ENCODE measurements around the gene SLC25A36.

SLC25A36 gene, protein sequence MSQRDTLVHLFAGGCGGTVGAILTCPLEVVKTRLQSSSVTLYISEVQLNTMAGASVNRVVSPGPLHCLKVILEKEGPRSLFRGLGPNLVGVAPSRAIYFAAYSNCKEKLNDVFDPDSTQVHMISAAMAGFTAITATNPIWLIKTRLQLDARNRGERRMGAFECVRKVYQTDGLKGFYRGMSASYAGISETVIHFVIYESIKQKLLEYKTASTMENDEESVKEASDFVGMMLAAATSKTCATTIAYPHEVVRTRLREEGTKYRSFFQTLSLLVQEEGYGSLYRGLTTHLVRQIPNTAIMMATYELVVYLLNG

GRCh38 chr3:140941434-140942220 lies at the start of gene SLC25A36:
TSS of gene SLC25A36 (plus strand) at chr3:140941836. CDS start at chr3:140942055, 219 bp downstream.
- Histone ChIP-seq H3K9me3 (ENCODE audit: control insufficient read depth, insufficient read depth, low read depth, low read length) (no peaks in the 10 kb centered on the region), H3K9ac (ENCODE audit: low read length) (peak within 1 kb of the TSS; percentile 97), H3K4me3 (ENCODE audit: low read depth, low read length) (peak within 1 kb of the TSS; percentile 96), H3K27ac (ENCODE audit: low read depth, low read length) (peak within 1 kb of the TSS; percentile 98), H3K27me3 (ENCODE audit: control insufficient read depth, insufficient read depth, low read length) (no peaks in the 10 kb centered on the region), H3K36me3 (ENCODE audit: control insufficient read depth, insufficient read depth, low read length) (0 out of 2 replicates have a peak, but pooled peaks cover 1% of the 10 kb centered on the region), H3K4me1 (ENCODE audit: control insufficient read depth, insufficient read depth, low read length) (peaks cover 5% of the 10 kb centered on the region)

GRCh38 chr3:140896997-140897396 lies 44.6 kb upstream of the SLC25A36 start:
- no peaks in the 10 kb centered on the region for H3K4me1 ChIP-seq (ENCODE audit: control insufficient read depth, insufficient read depth, low read length)
- no peaks in the 10 kb centered on the region for H3K36me3 ChIP-seq (ENCODE audit: control insufficient read depth, insufficient read depth, low read length)
- H3K27ac ChIP-seq (ENCODE audit: low read depth, low read length): no peak overlapping the region
- no peak overlapping the region for H3K9ac ChIP-seq (ENCODE audit: low read length)
- H3K4me3 ChIP-seq (ENCODE audit: low read depth, low read length): no peak overlapping the region
- H3K27me3 ChIP-seq (ENCODE audit: control insufficient read depth, insufficient read depth, low read length): no peaks in the 10 kb centered on the region
- no peaks in the 10 kb centered on the region for H3K9me3 ChIP-seq (ENCODE audit: control insufficient read depth, insufficient read depth, low read depth, low read length)

DNA sequence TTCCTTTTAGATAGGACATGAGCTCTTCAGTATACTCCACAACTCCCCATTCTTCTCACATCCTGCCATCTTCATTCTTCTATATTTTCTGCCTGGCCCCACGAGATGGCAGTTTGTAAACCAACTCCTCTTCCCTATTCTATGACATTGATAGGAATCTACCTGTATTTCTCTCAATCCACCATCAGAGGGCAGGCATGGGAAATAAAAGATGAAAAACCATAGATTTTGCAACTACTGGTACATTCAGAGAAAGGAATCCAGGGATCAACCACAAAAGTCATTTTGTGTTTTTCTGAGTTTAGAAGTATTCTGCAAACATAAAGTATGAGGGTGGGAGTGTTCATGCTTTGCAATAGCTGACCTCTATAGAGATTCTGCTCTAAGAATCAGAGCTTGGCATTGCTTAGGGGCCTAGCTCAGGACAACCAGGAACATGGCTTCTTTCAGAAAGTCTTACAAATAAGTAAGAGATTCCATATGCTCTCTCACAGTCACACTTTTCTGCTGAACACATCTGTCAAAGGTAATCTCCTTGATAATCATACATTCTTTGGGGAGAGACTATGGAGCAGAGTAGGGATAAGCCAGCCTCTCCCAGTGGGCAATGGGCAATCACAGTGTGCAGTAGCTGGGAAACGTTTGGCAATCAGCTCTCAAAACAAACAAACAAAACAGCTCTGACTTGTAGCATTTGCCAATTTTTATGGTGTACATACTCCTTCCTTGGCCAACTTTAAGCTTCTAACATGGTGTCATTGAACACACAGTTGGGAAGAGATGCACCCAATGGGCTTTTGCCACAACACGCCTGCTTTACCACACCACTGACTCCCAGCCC lies 43.1 kb upstream of the SLC25A36 start:
- Histone ChIP-seq H3K27me3 (ENCODE audit: control insufficient read depth, insufficient read depth, low read length) (no peaks in the 10 kb centered on the region), H3K9ac (ENCODE audit: low read length) (no peak overlapping the region), H3K9me3 (ENCODE audit: control insufficient read depth, insufficient read depth, low read depth, low read length) (no peaks in the 10 kb centered on the region), H3K4me3 (ENCODE audit: low read depth, low read length) (no peak overlapping the region), H3K4me1 (ENCODE audit: control insufficient read depth, insufficient read depth, low read length) (no peaks in the 10 kb centered on the region), H3K36me3 (ENCODE audit: control insufficient read depth, insufficient read depth, low read length) (no peaks in the 10 kb centered on the region), H3K27ac (ENCODE audit: low read depth, low read length) (no peak overlapping the region)

DNA sequence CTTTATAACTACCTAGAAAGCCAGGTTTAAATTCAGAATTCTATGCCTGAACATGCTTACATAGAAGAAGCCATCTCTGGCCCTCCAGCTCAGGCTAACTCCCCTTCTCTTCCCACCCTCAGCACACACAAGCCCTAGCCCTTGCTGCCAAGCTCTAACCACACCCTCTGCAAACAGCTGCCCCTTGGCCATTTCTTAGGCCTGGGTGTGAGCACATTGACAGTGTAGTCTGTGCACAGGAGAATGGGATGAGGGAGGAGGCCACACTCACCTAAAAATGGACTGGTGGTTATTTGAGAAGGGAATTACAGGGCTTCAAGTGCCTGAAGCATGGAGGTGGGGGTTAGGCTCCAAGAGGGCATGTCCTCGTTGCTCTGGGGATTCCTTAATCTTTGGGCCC lies 42.3 kb upstream of the SLC25A36 start:
- Histone ChIP-seq H3K4me3 (ENCODE audit: low read depth, low read length) (no peak overlapping the region), H3K4me1 (ENCODE audit: control insufficient read depth, insufficient read depth, low read length) (no peaks in the 10 kb centered on the region), H3K27ac (ENCODE audit: low read depth, low read length) (no peak overlapping the region), H3K9me3 (ENCODE audit: control insufficient read depth, insufficient read depth, low read depth, low read length) (no peaks in the 10 kb centered on the region), H3K27me3 (ENCODE audit: control insufficient read depth, insufficient read depth, low read length) (no peaks in the 10 kb centered on the region), H3K36me3 (ENCODE audit: control insufficient read depth, insufficient read depth, low read length) (no peaks in the 10 kb centered on the region), H3K9ac (ENCODE audit: low read length) (no peak overlapping the region)

DNA sequence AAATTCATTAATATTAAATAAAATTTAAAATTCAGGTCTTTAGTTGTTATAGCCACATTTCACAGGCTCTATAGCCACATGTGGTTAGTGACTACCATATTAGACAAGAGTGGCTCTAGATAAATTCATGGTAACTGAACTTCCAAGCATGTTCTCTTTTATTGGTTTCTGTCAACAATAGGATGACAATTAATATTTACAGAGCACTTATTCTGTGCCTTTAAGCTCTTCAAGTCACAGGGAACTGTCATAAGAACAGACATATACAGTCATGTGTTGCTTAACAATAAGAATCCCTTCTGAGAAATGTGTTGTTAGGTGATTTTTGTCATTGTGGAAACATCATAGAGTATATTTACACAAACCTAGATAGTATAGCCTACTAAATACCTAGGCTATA lies 38.8 kb upstream of the SLC25A36 start:
- no peaks in the 10 kb centered on the region for H3K9me3 ChIP-seq (ENCODE audit: control insufficient read depth, insufficient read depth, low read depth, low read length)
- H3K4me3 ChIP-seq (ENCODE audit: low read depth, low read length): no peak overlapping the region
- H3K4me1 ChIP-seq (ENCODE audit: control insufficient read depth, insufficient read depth, low read length): no peaks in the 10 kb centered on the region
- H3K36me3 ChIP-seq (ENCODE audit: control insufficient read depth, insufficient read depth, low read length): no peaks in the 10 kb centered on the region
- H3K27ac ChIP-seq (ENCODE audit: low read depth, low read length): no peak overlapping the region
- H3K27me3 ChIP-seq (ENCODE audit: control insufficient read depth, insufficient read depth, low read length): no peaks in the 10 kb centered on the region
- no peak overlapping the region for H3K9ac ChIP-seq (ENCODE audit: low read length)

DNA sequence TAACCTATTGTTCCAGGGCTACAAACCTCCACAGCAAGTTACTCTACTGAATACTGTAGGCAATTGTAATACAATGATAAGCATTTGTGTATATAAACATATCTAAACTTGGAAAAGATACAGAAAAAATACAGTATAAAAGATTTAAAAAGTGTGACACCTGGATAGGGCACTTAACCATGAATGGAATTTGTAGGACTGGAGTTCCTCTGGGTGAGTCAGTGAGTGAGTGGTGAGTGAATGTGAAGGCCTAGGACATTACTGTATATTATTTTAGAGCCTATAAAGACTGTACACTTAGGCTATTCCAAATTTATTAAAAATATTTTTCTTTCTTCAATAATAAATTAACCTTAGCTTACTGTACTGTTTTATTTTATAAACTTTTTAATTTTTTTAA lies 38.4 kb upstream of the SLC25A36 start:
- H3K36me3 ChIP-seq (ENCODE audit: control insufficient read depth, insufficient read depth, low read length): no peaks in the 10 kb centered on the region
- no peak overlapping the region for H3K27ac ChIP-seq (ENCODE audit: low read depth, low read length)
- no peaks in the 10 kb centered on the region for H3K9me3 ChIP-seq (ENCODE audit: control insufficient read depth, insufficient read depth, low read depth, low read length)
- no peak overlapping the region for H3K4me3 ChIP-seq (ENCODE audit: low read depth, low read length)
- H3K9ac ChIP-seq (ENCODE audit: low read length): no peak overlapping the region
- H3K27me3 ChIP-seq (ENCODE audit: control insufficient read depth, insufficient read depth, low read length): no peaks in the 10 kb centered on the region
- no peaks in the 10 kb centered on the region for H3K4me1 ChIP-seq (ENCODE audit: control insufficient read depth, insufficient read depth, low read length)

GRCh38 chr3:140904521-140904920 lies 37.1 kb upstream of the SLC25A36 start:
- Histone ChIP-seq H3K9ac (ENCODE audit: low read length) (no peak overlapping the region), H3K36me3 (ENCODE audit: control insufficient read depth, insufficient read depth, low read length) (no peaks in the 10 kb centered on the region), H3K4me1 (ENCODE audit: control insufficient read depth, insufficient read depth, low read length) (no peaks in the 10 kb centered on the region), H3K9me3 (ENCODE audit: control insufficient read depth, insufficient read depth, low read depth, low read length) (no peaks in the 10 kb centered on the region), H3K4me3 (ENCODE audit: low read depth, low read length) (no peak overlapping the region), H3K27me3 (ENCODE audit: control insufficient read depth, insufficient read depth, low read length) (no peaks in the 10 kb centered on the region), H3K27ac (ENCODE audit: low read depth, low read length) (no peak overlapping the region)

DNA sequence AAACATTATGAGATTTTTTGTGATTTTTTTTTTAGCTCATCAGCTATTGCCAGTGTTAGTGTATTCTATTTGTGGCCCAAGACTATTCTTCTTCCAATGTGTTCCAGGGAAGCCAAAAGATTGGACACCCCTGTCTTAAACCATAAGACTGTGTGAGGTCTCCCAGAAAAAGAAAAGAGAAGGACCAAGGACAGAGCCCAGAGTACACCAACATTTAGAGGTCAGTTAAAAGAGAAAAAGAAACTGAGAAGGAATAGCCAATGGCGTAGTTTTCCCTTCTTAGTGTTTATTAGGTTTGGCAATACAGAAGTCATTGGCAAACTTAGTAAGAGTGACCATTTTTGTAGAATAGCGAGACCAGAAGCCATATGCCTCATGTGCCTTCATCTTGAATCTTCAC lies 36.1 kb upstream of the SLC25A36 start:
- no peak overlapping the region for H3K27ac ChIP-seq (ENCODE audit: low read depth, low read length)
- no peak overlapping the region for H3K4me3 ChIP-seq (ENCODE audit: low read depth, low read length)
- H3K4me1 ChIP-seq (ENCODE audit: control insufficient read depth, insufficient read depth, low read length): no peaks in the 10 kb centered on the region
- H3K9me3 ChIP-seq (ENCODE audit: control insufficient read depth, insufficient read depth, low read depth, low read length): no peaks in the 10 kb centered on the region
- H3K27me3 ChIP-seq (ENCODE audit: control insufficient read depth, insufficient read depth, low read length): no peaks in the 10 kb centered on the region
- no peaks in the 10 kb centered on the region for H3K36me3 ChIP-seq (ENCODE audit: control insufficient read depth, insufficient read depth, low read length)
- H3K9ac ChIP-seq (ENCODE audit: low read length): no peak overlapping the region

GRCh38 chr3:140906785-140907184 lies 34.9 kb upstream of the SLC25A36 start:
- Histone ChIP-seq H3K4me3 (ENCODE audit: low read depth, low read length) (no peak overlapping the region), H3K27ac (ENCODE audit: low read depth, low read length) (no peak overlapping the region), H3K9ac (ENCODE audit: low read length) (no peak overlapping the region), H3K36me3 (ENCODE audit: control insufficient read depth, insufficient read depth, low read length) (no peaks in the 10 kb centered on the region), H3K4me1 (ENCODE audit: control insufficient read depth, insufficient read depth, low read length) (no peaks in the 10 kb centered on the region), H3K9me3 (ENCODE audit: control insufficient read depth, insufficient read depth, low read depth, low read length) (no peaks in the 10 kb centered on the region), H3K27me3 (ENCODE audit: control insufficient read depth, insufficient read depth, low read length) (no peaks in the 10 kb centered on the region)

- H3K4me3 ChIP-seq (ENCODE audit: low read depth, low read length): peak overlapping the region; percentile 55
Measured at GRCh38 chr3:140910860-140911259, 30.8 kb upstream of the SLC25A36 start.

More at GRCh38 chr3:140910860-140911259, 30.8 kb upstream of the SLC25A36 start:
- H3K36me3 ChIP-seq (ENCODE audit: control insufficient read depth, insufficient read depth, low read length): no peaks in the 10 kb centered on the region
- H3K27me3 ChIP-seq (ENCODE audit: control insufficient read depth, insufficient read depth, low read length): peaks cover 2% of the 10 kb centered on the region; the same call in 1 of the 2 replicates
- H3K9me3 ChIP-seq (ENCODE audit: control insufficient read depth, insufficient read depth, low read depth, low read length): no peaks in the 10 kb centered on the region
- H3K27ac ChIP-seq (ENCODE audit: low read depth, low read length): no peak overlapping the region
- H3K9ac ChIP-seq (ENCODE audit: low read length): no peak overlapping the region
- no peaks in the 10 kb centered on the region for H3K4me1 ChIP-seq (ENCODE audit: control insufficient read depth, insufficient read depth, low read length)

Data from HUES6 (cell line).